Measurements from ENCODE around the gene HNRNPA3.

- no peak for TF ChIP-seq CTCF (IDR thresholded peaks at IDR 0.05)
- TF ChIP-seq EP300 (IDR thresholded peaks at IDR 0.05) = no peak
These were observed 48.5 kb upstream of the HNRNPA3 start for GRCh38 chr2:177164131-177164530.

All from suprapubic skin (tissue), 3 donors.